Right ventricle myocardium inferior (tissue), 1 donor: ENCODE results near the gene KLHL29. TPM values are rescaled to one million over a fixed set of nuclear protein-coding genes. Genes with fewer than 3 reads are reported as not detected.

Experiments
- ATAC-seq: fragments of 200-7000 bp; cut with Tn5 transposase; one replicate; pipeline ENCODE4 v1.9.1; 2020; ENCODE audit warnings: mild to moderate bottlenecking, moderate library complexity
- DNase-seq: peaks from one replicate; pipeline ENCODE4 v3.0.0; 2021; ENCODE audit errors: missing footprints
- intact Hi-C: fragments of 100-400 bp; cut with DNase I; formaldehyde crosslinking; loops from one replicate; pipeline ENCODE4 v1.11.0; 2022
- total RNA-seq: library from RNA; stranded (reverse); fragmentation: NEBNext Ultra II Directional; extraction: Animal tissue kit (Norgen Biotek cat#: 25700); gene quantifications from one replicate; pipeline ENCODE4 v1.2.1, GENCODE V29; 2021
- donor health status: DM: no; HTN: yes; CAD: no; lungs with severe emphysema.

The KLHL29 gene
- total RNA-seq, 1 donor from 2014 or later: 0.54 TPM

DNA sequence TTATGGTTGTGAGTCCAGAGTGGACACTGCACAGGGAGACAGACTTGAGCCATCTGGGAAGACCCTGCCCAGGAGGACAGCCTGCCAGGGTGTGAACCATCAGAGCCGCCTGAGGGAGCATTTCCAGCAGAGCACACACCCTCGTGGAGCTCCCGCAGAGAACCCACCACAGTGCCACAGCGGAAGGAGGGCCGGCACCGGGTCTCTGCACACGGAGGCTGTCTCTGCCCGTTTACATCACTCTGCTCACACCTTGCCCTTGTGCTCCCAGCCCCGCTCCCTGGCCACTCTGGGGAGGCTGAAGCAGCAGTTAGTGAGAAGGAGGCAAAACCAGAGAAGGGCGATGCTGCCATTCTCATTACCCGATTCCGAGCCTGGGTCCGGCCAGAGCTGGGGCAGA is 161.9 kb downstream of the KLHL29 start:
- DNase-seq (peak; percentile 68), ATAC-seq (no peak)
- intact Hi-C loops: no loop called here

DNA sequence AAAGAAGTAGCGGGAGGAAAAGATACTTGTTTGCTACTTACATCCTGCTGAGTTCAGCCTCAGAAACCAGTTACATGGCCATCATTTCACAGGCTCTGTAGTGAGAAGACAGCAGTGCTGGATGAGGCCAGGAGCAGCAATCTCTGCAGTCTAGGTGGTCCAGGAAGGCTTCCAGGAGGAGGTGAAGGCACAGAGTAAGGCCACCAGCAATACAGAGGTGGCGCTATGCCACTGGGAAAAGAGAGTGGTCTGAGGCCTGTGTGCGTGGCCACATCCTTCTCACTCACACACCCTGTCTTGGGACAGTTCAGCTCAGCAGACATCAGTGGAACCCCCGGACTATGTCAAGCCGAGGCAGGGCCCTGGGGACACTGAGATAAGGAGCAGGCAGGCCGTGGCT is 162.7 kb downstream of the KLHL29 start:
- ATAC-seq (peak; percentile 15), DNase-seq (peak; percentile 7)
- intact Hi-C loops: no loop called here

GRCh38 chr2:23548143-23548769 is 163.3 kb downstream of the KLHL29 start:
- DNase-seq (peak; percentile 53), ATAC-seq (no peak)
- intact Hi-C loops: no loop called here

DNA sequence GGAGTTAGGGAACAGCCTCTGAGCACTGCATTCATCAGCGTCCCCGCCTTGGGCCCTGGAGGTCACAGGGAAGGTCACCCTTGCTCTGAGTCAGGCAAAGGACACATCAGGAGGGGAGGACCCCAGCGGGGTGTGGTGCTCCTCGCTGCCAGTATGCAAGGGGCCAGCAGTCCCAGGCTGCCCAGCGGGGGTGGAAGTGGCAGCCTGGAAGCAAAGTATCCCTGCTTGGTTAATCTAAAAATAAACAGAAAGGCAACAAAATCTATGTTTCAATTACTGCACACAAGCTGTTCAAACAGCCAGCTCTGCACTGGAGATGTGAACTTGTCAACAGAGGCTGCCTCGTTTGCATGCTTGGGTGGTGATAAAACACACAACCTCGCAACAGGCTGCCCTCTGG is 164.1 kb downstream of the KLHL29 start:
- peak; percentile 50 for DNase-seq
- ATAC-seq: no peak
- intact Hi-C loops: no loop called here

DNA sequence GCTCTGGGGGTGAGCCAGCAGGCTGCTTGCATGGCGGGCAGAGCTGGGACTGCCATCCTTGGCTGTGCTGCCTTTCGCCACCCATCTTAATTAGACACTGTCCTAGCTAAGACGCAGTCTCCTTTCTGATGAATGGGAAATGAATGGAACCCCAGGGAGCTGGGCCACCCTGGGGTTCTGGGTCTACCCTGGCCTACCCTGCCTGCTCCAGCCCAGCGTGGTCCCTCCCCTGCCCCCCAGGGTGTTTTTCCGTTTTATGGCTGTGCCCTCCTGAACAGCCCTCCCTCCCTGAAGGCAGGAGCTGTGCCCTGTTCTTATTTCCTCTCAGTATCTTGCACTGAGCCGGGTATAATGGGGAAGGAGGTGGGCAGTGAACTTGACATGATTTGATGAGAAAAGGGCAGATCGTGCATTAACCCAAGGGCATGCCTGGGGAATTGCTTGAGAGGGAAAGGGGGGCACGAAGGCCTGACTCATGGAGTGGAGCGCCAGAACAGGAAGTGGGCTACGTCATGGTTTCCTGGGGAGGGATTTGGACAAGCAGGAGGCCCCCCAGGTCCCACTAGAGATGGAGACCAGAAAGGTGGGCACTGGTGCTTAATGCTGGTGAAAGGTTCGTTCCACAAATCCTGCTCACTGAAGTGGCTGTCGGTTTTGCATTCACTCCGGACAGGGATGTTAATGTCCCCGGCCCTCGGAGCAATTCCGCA is 165.0 kb downstream of the KLHL29 start:
- peak; percentile 35 for DNase-seq
- intact Hi-C loops: no loop called here
- ATAC-seq: no peak

- intact Hi-C loops: no loop called here
- DNase-seq (peak; percentile 50), ATAC-seq (no peak)
Observed at GRCh38 chr2:23550553-23550952, 165.6 kb downstream of the KLHL29 start.

DNA sequence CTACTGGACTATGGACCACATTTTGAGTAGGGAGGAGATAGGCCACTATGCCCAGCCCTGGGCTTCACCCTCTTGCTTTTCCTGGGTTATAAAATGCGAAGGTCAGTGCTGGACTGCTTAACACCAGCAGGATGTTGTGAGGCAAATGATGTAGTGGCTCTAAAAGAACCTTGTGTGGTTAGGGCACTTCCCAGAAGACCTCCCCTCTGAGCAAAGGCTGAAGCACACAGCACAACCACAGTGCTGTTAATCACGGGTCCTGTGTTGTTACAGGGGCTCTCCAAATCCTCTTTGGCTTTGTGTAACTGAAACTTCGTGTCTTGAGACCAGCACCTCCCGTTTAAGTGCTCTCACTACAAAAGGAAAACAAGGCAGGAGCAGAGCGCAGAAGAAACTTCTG is 166.9 kb downstream of the KLHL29 start:
- intact Hi-C loops: no loop called here
- ATAC-seq (no peak), DNase-seq (no peak)

DNA sequence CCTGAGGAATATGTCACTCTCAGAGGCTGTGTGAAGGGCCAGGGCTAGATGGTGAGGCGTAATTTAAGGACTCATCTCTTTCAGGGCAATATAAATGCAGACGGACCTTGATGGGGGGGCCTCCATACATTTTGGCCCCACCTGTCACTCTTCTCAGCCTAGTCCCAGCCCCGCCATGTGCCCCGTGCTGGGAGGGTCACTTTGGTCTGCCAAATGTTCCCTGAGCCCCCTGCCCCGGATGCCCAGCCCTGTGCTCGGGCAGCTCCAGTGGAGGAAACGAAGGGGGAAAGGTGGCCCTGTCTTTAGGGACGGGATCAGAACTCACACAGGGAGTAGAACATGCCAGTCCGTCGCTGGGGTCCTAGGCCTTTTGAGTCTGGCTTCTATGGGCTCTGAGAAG is 168.6 kb downstream of the KLHL29 start:
- intact Hi-C loops: no loop called here

DNA sequence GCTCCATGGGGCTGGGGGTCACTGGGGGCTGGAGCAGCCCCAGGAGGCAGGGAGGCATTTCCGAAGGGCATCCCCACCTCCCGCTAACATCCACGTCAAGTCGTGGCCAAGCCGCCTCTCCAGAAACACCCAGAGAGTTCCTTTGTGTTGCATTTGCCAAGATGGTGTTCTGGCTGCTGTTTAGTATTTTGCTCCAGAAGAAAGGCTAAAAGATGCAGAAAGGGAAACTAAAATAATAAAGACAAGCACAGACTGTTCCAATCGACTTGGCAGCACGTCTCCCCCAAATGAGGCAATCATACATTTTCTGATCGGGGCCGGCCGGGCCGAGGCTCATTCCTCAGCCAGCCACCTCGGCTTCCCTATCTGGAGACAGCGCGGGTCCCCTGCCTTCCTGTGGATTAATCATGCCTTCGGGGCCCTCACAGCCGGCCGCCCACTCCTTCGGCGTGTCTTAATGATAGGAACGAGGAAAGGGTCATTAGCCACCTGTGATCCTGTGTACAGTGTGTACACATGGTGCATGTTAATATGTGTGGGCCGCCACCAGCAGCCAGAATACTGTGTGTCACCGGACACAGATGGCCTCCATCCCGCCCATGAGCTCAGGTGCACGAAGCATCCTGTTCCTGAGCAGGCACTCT is 169.2 kb downstream of the KLHL29 start:
- intact Hi-C loops: no loop called here
- ATAC-seq (peak; percentile 81), DNase-seq (peak; percentile 82)

More for the DNA sequence above, 168.6 kb downstream of the KLHL29 start:
- ATAC-seq (no peak), DNase-seq (peak; percentile 68)

- DNase-seq: peak; percentile 6
- no peak for ATAC-seq
- intact Hi-C loops: no loop called here
Observed at GRCh38 chr2:23555944-23556343, 171.0 kb downstream of the KLHL29 start.

DNA sequence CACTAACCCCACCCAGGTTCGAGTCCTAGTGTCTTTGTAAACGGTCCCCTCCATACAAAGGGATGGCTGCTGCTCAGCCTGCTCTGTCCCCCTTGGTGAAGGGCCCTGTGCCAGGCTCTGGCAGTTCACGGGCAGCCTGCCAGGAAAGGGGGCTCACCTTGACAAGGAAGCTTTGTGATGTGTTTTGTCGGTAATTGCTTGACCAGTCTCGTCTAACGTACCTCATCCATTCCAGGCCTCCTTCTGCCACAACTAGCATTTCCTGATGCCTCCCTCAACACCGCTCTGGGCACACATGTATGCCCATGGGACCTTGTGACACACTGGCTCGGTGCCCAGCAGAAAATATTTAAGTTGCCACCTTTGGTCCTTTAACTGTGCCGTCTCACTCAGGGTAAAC is 171.9 kb downstream of the KLHL29 start:
- ATAC-seq (no peak), DNase-seq (peak; percentile 49)
- intact Hi-C loops: no loop called here

- DNase-seq (peak; percentile 25), ATAC-seq (no peak)
- intact Hi-C loops: no loop called here
Observed at GRCh38 chr2:23557455-23557854, 172.5 kb downstream of the KLHL29 start.

- intact Hi-C loops: no loop called here
- no peak for ATAC-seq
- DNase-seq: no peak
Observed at GRCh38 chr2:23559561-23560239, 174.7 kb downstream of the KLHL29 start.

- ATAC-seq (peak; percentile 51), DNase-seq (no peak)
- intact Hi-C loops: no loop called here
Observed at GRCh38 chr2:23561088-23561487, 176.1 kb downstream of the KLHL29 start.

- no peak for DNase-seq
- ATAC-seq: no peak
- intact Hi-C loops: no loop called here
Observed at GRCh38 chr2:23561544-23561943, 176.6 kb downstream of the KLHL29 start.

DNA sequence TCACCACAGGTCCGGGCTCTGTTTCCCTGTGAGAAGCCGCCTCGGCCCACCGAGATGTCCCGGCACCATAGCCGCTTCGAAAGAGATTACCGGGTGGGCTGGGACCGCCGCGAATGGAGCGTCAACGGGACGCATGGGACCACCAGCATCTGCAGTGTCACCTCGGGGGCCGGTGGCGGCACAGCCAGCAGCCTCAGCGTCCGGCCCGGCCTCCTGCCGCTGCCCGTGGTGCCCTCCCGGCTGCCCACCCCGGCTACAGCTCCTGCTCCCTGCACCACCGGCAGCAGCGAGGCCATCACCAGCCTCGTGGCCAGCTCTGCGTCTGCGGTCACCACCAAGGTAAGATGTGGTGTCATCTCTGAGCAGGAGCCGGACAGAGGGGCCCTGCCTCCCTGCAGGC is 177.2 kb downstream of the KLHL29 start:
- intact Hi-C loops: no loop called here
- DNase-seq: no peak
- ATAC-seq: no peak

DNA sequence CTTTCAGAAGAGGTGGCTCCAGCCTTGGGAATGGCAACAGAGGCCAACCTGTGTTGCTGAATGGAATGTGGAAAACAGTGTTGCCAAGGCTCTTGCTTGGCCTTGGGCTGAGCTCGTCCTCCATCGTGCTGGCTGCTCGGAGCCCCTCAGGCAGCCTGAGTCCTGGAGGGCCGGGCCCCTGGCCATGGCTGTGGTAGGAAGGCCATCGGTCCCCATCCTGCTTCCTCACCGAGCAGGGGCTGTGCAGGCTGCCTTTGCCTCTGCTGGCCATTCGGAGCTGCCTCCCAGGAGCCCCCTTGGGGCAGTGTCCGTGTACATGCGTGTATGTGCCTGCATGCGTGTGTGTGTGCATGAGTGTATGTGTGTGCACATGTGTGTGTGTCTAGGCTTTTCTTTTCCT is 178.2 kb downstream of the KLHL29 start:
- intact Hi-C loops: no loop called here
- ATAC-seq (no peak), DNase-seq (no peak)

- ATAC-seq (peak; percentile 63), DNase-seq (peak; percentile 81)
- intact Hi-C loops: no loop called here
Observed at GRCh38 chr2:23563673-23564614, 179.0 kb downstream of the KLHL29 start.

- intact Hi-C loops: no loop called here
- ATAC-seq (peak; percentile 63), DNase-seq (no peak)
Observed at GRCh38 chr2:23564615-23564960, 179.6 kb downstream of the KLHL29 start.
